Pancreas (tissue), 10 donors: Measurements from ENCODE around the gene TMEM209. TPM values are rescaled to one million over a fixed set of nuclear protein-coding genes. Genes with fewer than 3 reads are reported as not detected.
"Not testable (repeated sequence)": the region's sequence is repeated elsewhere in the genome, so short reads cannot be mapped to it uniquely, and the experiment has no call there.

Experiments
- ATAC-seq, 4 donors: fragments of 200-7000 bp; cut with Tn5 transposase; one replicate each; pipeline versions ENCODE4 v1.8.0 to v1.9.1; 2020; ENCODE audit warnings: mild to moderate bottlenecking in 4 of 4, moderate library complexity in 4 of 4
- DNase-seq, 6 donors: peaks; one replicate each; pipeline ENCODE4 v3.0.0-alpha.2; 2020
- FAIRE-seq: peaks from 2 replicates; lab custom pipeline; 2012; peaks lifted over from hg19 to GRCh38; lab: Jason Lieb, UNC
- H3K27ac ChIP-seq, 4 donors: fragments of 200-600 bp; sonication (generic); 1 replicate in 3 of 4; 2 replicates in 1 of 4; pipeline versions ENCODE4 v1.5.0 to v1.8.0; 2020
- H3K27me3 ChIP-seq, 4 donors: fragments of 200-600 bp; one replicate each; pipeline ENCODE4 v1.8.0; 2021
- H3K36me3 ChIP-seq, 3 donors: fragments of 200-600 bp; sonication (generic) in 1 of 3; one replicate each; pipeline versions ENCODE4 v1.5.0 to v1.8.0; 2020 to 2021
- H3K4me1 ChIP-seq, 3 donors: fragments of 200-600 bp; one replicate each; pipeline ENCODE4 v1.8.0; 2021
- H3K4me3 ChIP-seq, 4 donors: fragments of 200-600 bp; sonication (generic) in 2 of 4; one replicate each; pipeline versions ENCODE4 v1.5.0 to v1.8.0; 2020 to 2021
- H3K9me3 ChIP-seq, 4 donors: fragments of 200-600 bp; one replicate each; pipeline ENCODE4 v1.8.0; 2021
- WGBS, 2 donors: extraction: QIAGEN DNeasy Blood & Tissue Kit; methylation state at CpG; one replicate each; pipeline ENCODE4 v1.1.7; 2013; 5-methylcytosine and 5-hydroxymethylcytosine counted together
- intact Hi-C, 3 donors: fragments of 100-400 bp; cut with DNase I; formaldehyde crosslinking; loops; one replicate each; pipeline versions ENCODE4 v1.11.1 to v1.14.2; 2022
- polyA plus RNA-seq, 2 donors: library from polyadenylated mRNA; stranded (reverse); fragments of 200-250 nt; gene quantifications; one replicate each; pipeline ENCODE4 v1.2.3, GENCODE V29; 2013
- total RNA-seq, 6 donors: library from RNA; stranded (reverse); fragmentation: NEBNext Ultra II Directional in 4 of 6; extraction: Animal tissue kit (Norgen Biotek cat#: 25700) in 4 of 6; gene quantifications; one replicate each; pipeline versions ENCODE4 v1.2.1 to v1.2.4, GENCODE V29; 2021 to 2023
- TF ChIP-seq, protein P1 (sequence below), 4 donors: fragments of 200-600 bp; sonication (generic) in 3 of 4; IDR thresholded peaks; one replicate each; pipeline versions ENCODE4 v1.5.0 to v1.8.0; 2021; ENCODE audit warnings: antibody characterized with exemption in 4 of 4
- donor health status: healthy with polysubstance abuse.
- donor health status: DM: no; HTN: no; CAD: no; lungs with moderate emphysema.
- donor health status: DM: no; HTN: no; CAD: no.
- donor health status: control.
- donor health status: control.
- donor health status: Bipolar disorder and iron deficiency.
- donor health status: DM: yes; HTN: yes; CAD: no.
- donor health status: DM: no; HTN: no; CAD: no.
- donor health status: DM: no; HTN: no; CAD: no.
- donor health status: DM: yes; HTN: yes; CAD: no.

Gene TMEM209
- total and polyA plus RNA-seq, 8 donors: 4.2 to 16.1 (median 10.6) TPM

DNA sequence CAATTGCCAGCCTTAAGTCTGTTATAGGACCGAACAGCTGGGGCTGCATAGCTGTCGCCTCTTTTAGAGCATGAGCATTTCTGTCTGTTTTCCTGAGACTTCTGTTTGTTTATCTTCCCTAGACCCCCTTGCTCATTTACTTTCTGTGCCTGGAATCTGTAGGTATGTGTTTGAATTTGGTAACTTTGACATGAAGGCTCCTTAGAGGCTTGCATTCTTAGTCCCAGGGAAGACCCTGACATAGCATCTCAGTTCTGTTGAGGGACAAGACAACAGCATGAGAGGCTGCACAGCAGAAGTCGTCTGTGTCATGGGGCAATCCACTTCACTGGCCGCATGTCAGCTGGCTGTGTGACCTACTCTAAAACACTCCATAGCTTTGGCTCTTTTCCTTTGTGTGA is 76.2 kb downstream of the TMEM209 start:
- Histone ChIP-seq H3K9me3 (no peaks in the 10 kb centered on the region), H3K36me3 (peaks cover 6 to 54% (median 21%) of the 10 kb centered on the region in 3 donors), H3K27me3 (no peaks in the 10 kb centered on the region), H3K4me3 (no peak overlapping the region), H3K27ac (no peak overlapping the region), H3K4me1 (no peaks in the 10 kb centered on the region)
- WGBS, 2 donors: 88 to 91% methylated on average over 4 of the region's 4 CpGs
- intact Hi-C loops: no loop called here
- DNase-seq: no peak
- no peak for ATAC-seq
- TF ChIP-seq, protein P1, sequence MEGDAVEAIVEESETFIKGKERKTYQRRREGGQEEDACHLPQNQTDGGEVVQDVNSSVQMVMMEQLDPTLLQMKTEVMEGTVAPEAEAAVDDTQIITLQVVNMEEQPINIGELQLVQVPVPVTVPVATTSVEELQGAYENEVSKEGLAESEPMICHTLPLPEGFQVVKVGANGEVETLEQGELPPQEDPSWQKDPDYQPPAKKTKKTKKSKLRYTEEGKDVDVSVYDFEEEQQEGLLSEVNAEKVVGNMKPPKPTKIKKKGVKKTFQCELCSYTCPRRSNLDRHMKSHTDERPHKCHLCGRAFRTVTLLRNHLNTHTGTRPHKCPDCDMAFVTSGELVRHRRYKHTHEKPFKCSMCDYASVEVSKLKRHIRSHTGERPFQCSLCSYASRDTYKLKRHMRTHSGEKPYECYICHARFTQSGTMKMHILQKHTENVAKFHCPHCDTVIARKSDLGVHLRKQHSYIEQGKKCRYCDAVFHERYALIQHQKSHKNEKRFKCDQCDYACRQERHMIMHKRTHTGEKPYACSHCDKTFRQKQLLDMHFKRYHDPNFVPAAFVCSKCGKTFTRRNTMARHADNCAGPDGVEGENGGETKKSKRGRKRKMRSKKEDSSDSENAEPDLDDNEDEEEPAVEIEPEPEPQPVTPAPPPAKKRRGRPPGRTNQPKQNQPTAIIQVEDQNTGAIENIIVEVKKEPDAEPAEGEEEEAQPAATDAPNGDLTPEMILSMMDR (IDR thresholded peaks at IDR 0.05): no peak
- FAIRE-seq: no peak

DNA sequence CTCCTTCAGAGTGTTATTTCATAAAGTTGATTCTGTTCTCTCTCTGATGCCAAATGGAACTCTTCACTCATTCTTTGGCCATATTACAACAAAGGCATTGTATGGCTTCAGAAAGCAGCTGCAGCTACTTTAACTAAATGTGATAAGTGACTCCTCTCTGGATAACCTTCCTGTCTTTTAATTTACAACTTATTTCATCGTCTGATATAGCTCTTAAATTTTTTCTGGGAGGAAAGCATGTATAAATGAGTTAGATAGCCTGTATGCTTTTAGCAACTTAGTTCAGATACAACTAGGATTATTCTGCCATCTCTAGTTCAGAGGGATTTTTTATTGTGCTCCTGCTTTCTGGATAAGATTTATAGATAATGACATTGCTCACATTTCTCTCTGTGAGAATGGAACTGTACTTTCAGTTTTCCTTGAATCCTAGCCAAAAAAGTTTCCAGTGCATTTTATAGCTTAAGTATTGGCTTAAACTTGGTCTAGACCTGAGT is 77.3 kb downstream of the TMEM209 start:
- intact Hi-C loops: no loop called here
- FAIRE-seq (peak; percentile 66), ATAC-seq (peak in 2 of 4 donors; percentile 11 to 54), DNase-seq (no peak)
- WGBS, 2 donors: 56 to 65% methylated on average over 1 of the region's 1 CpG
- H3K27me3 ChIP-seq: no peaks in the 10 kb centered on the region
- H3K4me1 ChIP-seq: no peaks in the 10 kb centered on the region
- H3K9me3 ChIP-seq: no peaks in the 10 kb centered on the region
- TF ChIP-seq, protein P1 (IDR thresholded peaks at IDR 0.05): no peak
- H3K36me3 ChIP-seq: peaks cover 6 to 63% (median 21%) of the 10 kb centered on the region in 3 donors
- no peak overlapping the region for H3K4me3 ChIP-seq
- H3K27ac ChIP-seq: peak overlapping the region in 2 of 4 donors; percentile 7 to 21

DNA sequence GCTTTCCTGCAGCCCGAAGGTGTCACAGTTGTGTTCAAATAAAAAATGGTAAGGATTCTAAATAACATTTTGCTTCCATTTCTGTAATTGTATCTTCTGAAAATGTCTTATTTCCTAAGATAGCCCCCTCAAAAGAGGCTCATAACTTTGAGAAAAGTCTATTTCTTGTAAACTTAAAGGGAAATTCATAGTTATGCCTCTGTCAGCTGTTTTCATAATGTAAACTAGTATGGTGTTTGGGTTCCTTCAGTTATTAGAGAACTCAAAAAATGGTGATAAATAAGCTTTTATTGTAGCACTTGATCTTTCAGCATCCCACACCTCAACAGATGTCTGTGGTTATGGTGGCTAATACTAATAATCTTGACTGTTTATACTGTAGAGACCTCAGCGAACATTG is 77.8 kb downstream of the TMEM209 start:
- Histone ChIP-seq H3K36me3 (peaks cover 6 to 68% (median 21%) of the 10 kb centered on the region in 3 donors), H3K4me1 (no peaks in the 10 kb centered on the region), H3K9me3 (no peaks in the 10 kb centered on the region), H3K27me3 (no peaks in the 10 kb centered on the region), H3K27ac (peak overlapping the region in 2 of 4 donors; percentile 6 to 21), H3K4me3 (no peak overlapping the region)
- TF ChIP-seq, protein P1 (IDR thresholded peaks at IDR 0.05): no peak
- ATAC-seq (no peak), FAIRE-seq (no peak), DNase-seq (no peak)
- WGBS, 2 donors: 55 to 61% methylated on average over 2 of the region's 2 CpGs
- intact Hi-C loops: no loop called here

DNA sequence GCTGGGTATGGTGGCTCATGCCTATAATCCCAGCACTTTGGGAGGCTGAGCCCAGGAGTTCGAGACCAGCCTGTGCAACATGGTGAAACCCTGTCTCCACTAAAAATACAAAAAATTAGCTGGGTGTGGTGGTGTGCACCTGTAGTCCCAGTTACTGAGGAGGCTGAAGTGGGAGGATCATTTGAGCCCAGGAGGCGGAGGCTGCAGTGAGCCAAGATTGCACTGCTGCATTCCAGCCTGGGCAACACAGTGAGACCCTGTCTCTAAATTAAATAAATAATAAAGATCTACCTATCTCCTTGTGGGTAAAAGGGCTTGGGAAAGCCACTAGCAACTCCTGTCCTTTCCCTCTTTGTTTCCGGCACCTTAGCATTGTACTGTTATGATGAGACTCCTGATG is 78.4 kb downstream of the TMEM209 start:
- H3K4me1 ChIP-seq, ATAC-seq, DNase-seq, FAIRE-seq, H3K27me3 ChIP-seq, H3K9me3 ChIP-seq, H3K4me3 ChIP-seq, intact Hi-C loops: not testable (repeated sequence)
- 92 to 98% methylated on average over 3 of the region's 3 CpGs for WGBS, 2 donors
- Histone ChIP-seq H3K27ac (peak overlapping the region in 2 of 4 donors; percentile 6 to 21), H3K36me3 (peaks cover 6 to 74% (median 26%) of the 10 kb centered on the region in 3 donors)

DNA sequence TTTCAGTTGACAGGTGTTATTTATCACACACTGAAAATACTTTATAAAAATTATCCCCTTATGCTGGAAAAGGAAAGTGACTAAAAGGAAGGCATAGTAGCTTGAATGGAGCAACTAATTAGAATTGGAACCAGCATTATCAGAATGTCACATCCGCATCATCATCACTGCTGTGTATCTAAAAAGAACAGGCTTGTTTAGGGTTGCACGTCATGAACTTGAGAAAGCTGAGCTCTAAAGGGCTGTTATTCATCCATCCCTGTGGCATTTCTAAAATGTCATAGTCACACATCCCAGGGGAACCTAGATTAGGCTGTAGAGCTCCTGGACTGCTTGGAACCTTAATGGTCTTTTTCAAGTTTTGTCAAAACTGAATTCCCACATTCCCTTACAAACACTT is 80.5 kb downstream of the TMEM209 start:
- no peak for FAIRE-seq
- TF ChIP-seq, protein P1 (IDR thresholded peaks at IDR 0.05): no peak
- Histone ChIP-seq H3K27me3 (no peaks in the 10 kb centered on the region), H3K4me3 (no peak overlapping the region), H3K36me3 (peaks cover 6 to 59% (median 18%) of the 10 kb centered on the region in 3 donors), H3K27ac (no peak overlapping the region), H3K4me1 (no peaks in the 10 kb centered on the region), H3K9me3 (no peaks in the 10 kb centered on the region)
- intact Hi-C loops: no loop called here
- ATAC-seq: no peak
- DNase-seq: no peak
- WGBS, 2 donors: 93 to 96% methylated on average over 2 of the region's 2 CpGs
